Neural progenitor cell (in vitro differentiated cells): ENCODE data around the gene UFSP1. TPM values are rescaled to one million over a fixed set of nuclear protein-coding genes. Genes with fewer than 3 reads are reported as not detected.

Experiments used
- DNase-seq: peaks from one replicate; pipeline ENCODE4 v3.0.0-alpha.2; 2016; ENCODE audit warnings: low spot score
- H2AFZ ChIP-seq: fragments of 200-600 bp; sonication (generic); replicated peaks from 2 replicates; pipeline ENCODE4 v1.6.1; 2016; ENCODE audit warnings: antibody characterized with exemption
- H3F3A ChIP-seq: fragments of 200-600 bp; sonication (generic); 2 replicates; pipeline ENCODE4 v1.6.1; 2016; ENCODE audit warnings: antibody characterized with exemption, low read depth
- H3K27ac ChIP-seq: fragments of 200-600 bp; sonication (generic); 2 replicates; pipeline ENCODE4 v1.5.1; 2016; ENCODE audit warnings: mild to moderate bottlenecking
- H3K27me3 ChIP-seq: fragments of 200-600 bp; sonication (generic); 2 replicates; pipeline ENCODE4 v1.6.1; 2016; ENCODE audit warnings: mild to moderate bottlenecking, moderate library complexity
- H3K36me3 ChIP-seq: fragments of 200-600 bp; sonication (generic); 2 replicates; pipeline ENCODE4 v1.5.1; 2016
- H3K4me1 ChIP-seq: fragments of 200-600 bp; sonication (generic); 2 replicates; pipeline ENCODE4 v1.6.1; 2016; ENCODE audit warnings: mixed run types
- H3K4me2 ChIP-seq: fragments of 200-600 bp; sonication (generic); 2 replicates; pipeline ENCODE4 v1.6.1; 2016
- H3K4me3 ChIP-seq: fragments of 200-600 bp; sonication (generic); 2 replicates; pipeline ENCODE4 v1.5.1; 2016
- H3K79me2 ChIP-seq: fragments of 200-600 bp; sonication (generic); 2 replicates; pipeline ENCODE4 v1.6.1; 2016; ENCODE audit warnings: low read depth
- H3K9ac ChIP-seq: fragments of 200-600 bp; sonication (generic); 2 replicates; pipeline ENCODE4 v1.6.1; 2016
- H3K9me3 ChIP-seq: fragments of 200-600 bp; sonication (generic); 2 replicates; pipeline ENCODE4 v1.5.1; 2016; ENCODE audit warnings: low read depth
- H4K20me1 ChIP-seq: fragments of 200-600 bp; sonication (generic); 2 replicates; pipeline ENCODE4 v1.6.1; 2016; ENCODE audit warnings: low read depth
- H3K27ac Mint-ChIP-seq: 3 replicates; pipeline ENCODE4 v1.8.0; 2021; ENCODE audit warnings: mixed read lengths
- H3K27me3 Mint-ChIP-seq: 2 replicates; pipeline ENCODE4 v1.8.0; 2022; ENCODE audit warnings: low read depth, mild to moderate bottlenecking, inconsistent platforms, moderate library complexity, mixed read lengths; ENCODE audit not compliant: insufficient read depth
- H3K36me3 Mint-ChIP-seq: 3 replicates; pipeline ENCODE4 v1.8.0; 2021; ENCODE audit warnings: mixed read lengths
- H3K4me1 Mint-ChIP-seq: 3 replicates; pipeline ENCODE4 v1.8.0; 2021; ENCODE audit warnings: mixed read lengths
- H3K4me3 Mint-ChIP-seq: 3 replicates; pipeline ENCODE4 v1.8.0; 2021; ENCODE audit warnings: mild to moderate bottlenecking, moderate library complexity, mixed read lengths
- H3K9me3 Mint-ChIP-seq: 3 replicates; pipeline ENCODE4 v1.8.0; 2020; ENCODE audit warnings: mixed read lengths
- EZH2 ChIP-seq: fragments of 200-600 bp; sonication (generic); IDR thresholded peaks from 2 replicates; pipeline ENCODE4 v1.6.1; 2017; ENCODE audit warnings: antibody characterized with exemption, mild to moderate bottlenecking, moderate library complexity
- EZH2phosphoT487 ChIP-seq: fragments of 200-600 bp; sonication (generic); IDR thresholded peaks from 2 replicates; pipeline ENCODE4 v1.6.1; 2017; ENCODE audit warnings: antibody characterized with exemption
- total RNA-seq: library from RNA; depleted of rRNA; stranded (reverse); fragments of >200 nt; gene quantifications from 2 replicates; pipeline ENCODE4 v1.2.3, GENCODE V29; 2015; ENCODE audit warnings: low replicate concordance
- TF ChIP-seq, protein P1 (sequence below): fragments of 200-600 bp; sonication (generic); IDR thresholded peaks from 2 replicates; pipeline ENCODE4 v1.5.1; 2017; ENCODE audit warnings: antibody characterized with exemption, mild to moderate bottlenecking

The UFSP1 gene
- total RNA-seq, 1 donor from 2014 or later = not detected

DNA sequence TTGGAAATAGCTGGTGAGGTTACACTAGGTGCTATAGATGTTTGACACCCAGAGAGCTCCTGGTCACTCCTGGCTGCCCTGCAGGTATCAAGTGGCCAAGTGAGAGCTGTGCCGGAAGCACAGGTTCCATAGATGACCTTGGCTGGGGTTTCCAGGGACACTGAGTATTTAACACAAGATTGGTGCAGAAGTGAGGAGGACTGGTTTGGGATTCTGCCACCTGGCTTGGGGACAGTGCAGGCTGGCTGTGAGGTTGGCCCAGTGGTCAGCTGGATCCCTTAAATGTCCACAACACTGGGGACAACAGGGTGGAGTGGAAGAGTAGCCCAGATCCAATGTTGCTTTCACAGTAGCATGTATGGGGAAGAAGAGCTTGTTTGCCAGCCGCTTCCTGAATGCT lies 11.5 kb upstream of the UFSP1 start:
- H3K27me3 ChIP-seq = peaks cover 21% of the 10 kb centered on the region

DNA sequence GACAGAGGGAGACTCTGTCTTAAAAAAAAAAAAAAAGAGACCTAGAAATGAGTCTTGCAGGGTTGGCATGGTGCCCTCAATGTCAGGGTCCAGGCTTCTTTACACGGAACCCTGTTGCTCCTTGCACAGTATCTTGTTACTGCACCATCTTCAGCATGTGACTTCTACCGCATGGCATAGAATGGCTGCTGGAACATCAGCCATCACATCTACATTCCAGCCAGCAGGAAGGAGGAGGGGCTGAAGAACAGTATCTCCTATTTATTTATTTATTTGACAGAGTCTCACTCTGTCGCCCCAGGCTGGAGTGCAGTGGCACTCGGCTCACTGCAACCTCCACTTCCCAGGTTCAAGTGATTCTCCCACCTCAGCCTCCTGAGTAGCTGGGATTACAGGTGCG lies 9.9 kb upstream of the UFSP1 start:
- Histone ChIP-seq H3K4me2 (no peak overlapping the region), H3K4me1 (peaks cover 1% of the 10 kb centered on the region), H3K9me3 (no peaks in the 10 kb centered on the region), H3K9ac (no peak overlapping the region), H2AFZ (no peak overlapping the region), H3F3A (peaks cover 13% of the 10 kb centered on the region), H3K27ac (no peak overlapping the region), H3K27me3 (peaks cover 34% of the 10 kb centered on the region), H4K20me1 (peaks cover 5% of the 10 kb centered on the region), H3K79me2 (no peaks in the 10 kb centered on the region), H3K36me3 (no peaks in the 10 kb centered on the region), H3K4me3 (no peak overlapping the region)
- H3K27ac Mint-ChIP-seq = no peak overlapping the region
- H3K36me3 Mint-ChIP-seq = no peaks in the 10 kb centered on the region
- H3K27me3 Mint-ChIP-seq = peaks cover 23% of the 10 kb centered on the region
- H3K4me1 Mint-ChIP-seq = peaks cover 9% of the 10 kb centered on the region
- no peak for DNase-seq
- H3K4me3 Mint-ChIP-seq = no peak overlapping the region
- no peaks in the 10 kb centered on the region for H3K9me3 Mint-ChIP-seq
- TF ChIP-seq, protein P1, sequence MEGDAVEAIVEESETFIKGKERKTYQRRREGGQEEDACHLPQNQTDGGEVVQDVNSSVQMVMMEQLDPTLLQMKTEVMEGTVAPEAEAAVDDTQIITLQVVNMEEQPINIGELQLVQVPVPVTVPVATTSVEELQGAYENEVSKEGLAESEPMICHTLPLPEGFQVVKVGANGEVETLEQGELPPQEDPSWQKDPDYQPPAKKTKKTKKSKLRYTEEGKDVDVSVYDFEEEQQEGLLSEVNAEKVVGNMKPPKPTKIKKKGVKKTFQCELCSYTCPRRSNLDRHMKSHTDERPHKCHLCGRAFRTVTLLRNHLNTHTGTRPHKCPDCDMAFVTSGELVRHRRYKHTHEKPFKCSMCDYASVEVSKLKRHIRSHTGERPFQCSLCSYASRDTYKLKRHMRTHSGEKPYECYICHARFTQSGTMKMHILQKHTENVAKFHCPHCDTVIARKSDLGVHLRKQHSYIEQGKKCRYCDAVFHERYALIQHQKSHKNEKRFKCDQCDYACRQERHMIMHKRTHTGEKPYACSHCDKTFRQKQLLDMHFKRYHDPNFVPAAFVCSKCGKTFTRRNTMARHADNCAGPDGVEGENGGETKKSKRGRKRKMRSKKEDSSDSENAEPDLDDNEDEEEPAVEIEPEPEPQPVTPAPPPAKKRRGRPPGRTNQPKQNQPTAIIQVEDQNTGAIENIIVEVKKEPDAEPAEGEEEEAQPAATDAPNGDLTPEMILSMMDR = no peak
- TF ChIP-seq EZH2phosphoT487 (no peak), EZH2 (no peak)

More for the DNA sequence above, 11.5 kb upstream of the UFSP1 start:
- DNase-seq = no peak
- H3K4me2 ChIP-seq = no peak overlapping the region
- H3K4me3 ChIP-seq = no peak overlapping the region
- no peaks in the 10 kb centered on the region for H3K4me1 ChIP-seq
- Mint-ChIP-seq H3K9me3 (no peaks in the 10 kb centered on the region), H3K4me1 (peaks cover 8% of the 10 kb centered on the region), H3K4me3 (peak overlapping the region; percentile 51), H3K27ac (no peak overlapping the region), H3K36me3 (no peaks in the 10 kb centered on the region), H3K27me3 (peaks cover 22% of the 10 kb centered on the region)
- H2AFZ ChIP-seq = no peak overlapping the region
- TF ChIP-seq, protein P1 = no peak
- no peak for TF ChIP-seq EZH2
- no peak for TF ChIP-seq EZH2phosphoT487
- no peaks in the 10 kb centered on the region for H3K79me2 ChIP-seq
- H3K9me3 ChIP-seq = no peaks in the 10 kb centered on the region
- peaks cover 11% of the 10 kb centered on the region for H3F3A ChIP-seq
- H4K20me1 ChIP-seq = peaks cover 4% of the 10 kb centered on the region
- no peak overlapping the region for H3K27ac ChIP-seq
- H3K9ac ChIP-seq = no peak overlapping the region
- H3K36me3 ChIP-seq = no peaks in the 10 kb centered on the region

DNA sequence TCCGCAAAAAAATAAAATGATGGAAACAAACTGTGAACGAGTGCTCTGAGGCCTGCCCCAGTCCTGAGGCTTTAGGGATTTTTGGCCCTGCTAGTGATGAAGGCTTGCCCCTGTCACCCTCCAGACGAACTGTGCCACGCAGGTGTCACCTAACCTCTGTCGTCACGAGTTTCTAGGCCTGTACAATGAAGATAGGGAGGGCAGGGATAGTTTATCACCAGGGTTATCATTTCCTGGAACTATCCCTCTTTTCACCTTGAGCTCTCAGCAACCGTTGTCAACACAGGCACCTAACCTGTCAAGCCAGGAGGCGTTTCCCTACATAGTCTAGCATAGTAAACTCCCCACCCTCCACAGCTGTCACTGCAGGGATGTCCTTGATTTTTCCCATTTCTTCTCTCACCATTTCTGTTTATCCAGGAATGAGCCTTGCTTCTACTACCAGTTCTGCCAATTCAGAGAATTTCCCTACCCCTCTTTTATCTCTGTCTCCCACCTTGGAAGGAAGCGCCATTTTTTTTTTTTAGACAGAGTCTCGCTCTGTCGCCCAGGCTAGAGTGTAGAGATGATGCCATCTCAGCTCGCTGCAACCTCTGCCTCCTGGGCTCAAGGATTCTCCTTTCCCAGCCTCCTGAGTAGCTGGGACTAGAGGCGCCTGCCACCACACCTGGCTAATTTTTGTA lies 8.4 kb upstream of the UFSP1 start:
- Histone ChIP-seq H3F3A (peaks cover 13% of the 10 kb centered on the region), H3K27me3 (peaks cover 34% of the 10 kb centered on the region), H2AFZ (no peak overlapping the region), H3K4me3 (no peak overlapping the region), H3K9me3 (no peaks in the 10 kb centered on the region), H3K36me3 (no peaks in the 10 kb centered on the region), H4K20me1 (peaks cover 5% of the 10 kb centered on the region), H3K4me2 (no peak overlapping the region), H3K27ac (no peak overlapping the region), H3K79me2 (no peaks in the 10 kb centered on the region), H3K9ac (no peak overlapping the region), H3K4me1 (peaks cover 8% of the 10 kb centered on the region)
- Mint-ChIP-seq H3K4me3 (peak overlapping the region; percentile 84), H3K27ac (peak overlapping the region; percentile 12), H3K27me3 (peaks cover 25% of the 10 kb centered on the region), H3K36me3 (no peaks in the 10 kb centered on the region), H3K9me3 (no peaks in the 10 kb centered on the region), H3K4me1 (peaks cover 12% of the 10 kb centered on the region)
- DNase-seq = no peak
- TF ChIP-seq EZH2phosphoT487 = no peak
- no peak for TF ChIP-seq EZH2
- TF ChIP-seq, protein P1 = no peak
